OCI-LY1 (cell line): ENCODE data around the gene PSMD6.

Experiments used
- CTCF ChIP-seq: fragments of 200-600 bp; sonication (generic), shearing (Covaris generic); IDR thresholded peaks from 2 replicates; pipeline ENCODE4 v1.5.1; 2017; ENCODE audit warnings: mild to moderate bottlenecking, antibody characterized with exemption, low read length, moderate library complexity, mixed read lengths
- EZH2 ChIP-seq: fragments of 200-600 bp; sonication (generic), shearing (Covaris generic); IDR thresholded peaks from 2 replicates; pipeline ENCODE4 v1.8.0; 2017; ENCODE audit warnings: borderline replicate concordance, mixed run types, mild to moderate bottlenecking, antibody characterized with exemption, low read length, moderate library complexity, mixed read lengths

- TF ChIP-seq CTCF: no peak
- TF ChIP-seq EZH2: no peak
Observed at GRCh38 chr3:64054488-64054887, 31.2 kb upstream of the PSMD6 start.
